T-helper 22 cell (primary cell): Measurements from ENCODE around the gene PDE6A.

Experiments used
- DNase-seq: peaks from one replicate; pipeline ENCODE4 v3.0.0-alpha.2; 2020; ENCODE audit warnings: low read depth

Gene PDE6A

DNA sequence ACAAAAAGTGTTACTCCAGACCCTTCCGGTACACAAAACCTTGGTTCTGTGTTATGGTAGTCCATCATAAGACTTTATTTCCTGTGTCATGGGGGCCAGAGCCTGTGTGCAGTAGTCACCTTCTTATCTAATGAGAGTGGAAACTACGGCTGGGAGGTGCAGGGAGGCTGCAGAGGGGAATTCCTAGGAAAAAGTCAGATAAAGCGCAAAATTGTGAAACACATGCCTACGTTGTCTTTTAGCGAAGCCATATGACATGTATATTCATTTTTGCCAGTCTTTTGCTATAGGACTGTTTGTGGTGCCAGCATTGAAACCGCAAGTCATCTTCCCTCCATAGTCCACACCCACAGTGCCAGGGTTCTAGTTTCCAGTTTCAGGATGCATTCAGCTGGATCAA, 133.7 kb downstream of the PDE6A start:
- no peak for DNase-seq

DNA sequence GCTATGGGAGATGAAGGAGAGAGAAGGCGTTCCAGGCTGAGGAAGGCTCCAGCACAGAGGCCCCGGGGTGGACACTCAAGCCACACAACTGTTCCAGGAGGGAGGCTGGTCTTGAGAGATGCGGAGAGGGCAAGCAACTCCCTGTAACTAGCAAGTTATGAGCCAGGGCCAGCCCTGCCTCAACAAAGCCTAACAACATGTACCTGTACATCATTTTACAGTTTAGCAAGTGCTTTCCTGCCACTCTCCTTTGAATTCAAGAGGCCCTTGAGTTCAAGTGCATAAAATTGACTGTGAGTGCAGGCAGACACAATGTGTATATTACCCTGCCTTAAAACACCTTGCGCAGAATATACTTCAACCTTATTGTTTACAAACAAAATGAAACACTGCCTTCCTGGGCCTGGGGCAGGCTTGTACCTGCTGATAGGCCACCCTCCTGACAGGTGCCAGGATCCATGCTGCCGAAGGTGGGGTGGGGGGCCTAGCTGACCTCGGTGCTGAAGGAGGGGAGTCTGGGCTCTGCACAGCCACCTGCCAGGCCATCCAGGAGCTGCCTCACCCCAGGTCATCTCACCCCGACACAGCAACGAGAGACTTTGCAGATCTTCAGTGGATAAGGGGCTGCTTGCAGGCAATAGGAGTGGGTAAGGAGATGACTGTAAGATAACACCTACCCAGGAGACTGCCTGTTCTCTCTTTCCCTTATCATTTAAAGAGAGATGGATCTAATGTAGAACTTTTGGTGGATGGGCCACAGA, 134.5 kb downstream of the PDE6A start:
- DNase-seq: no peak

DNA sequence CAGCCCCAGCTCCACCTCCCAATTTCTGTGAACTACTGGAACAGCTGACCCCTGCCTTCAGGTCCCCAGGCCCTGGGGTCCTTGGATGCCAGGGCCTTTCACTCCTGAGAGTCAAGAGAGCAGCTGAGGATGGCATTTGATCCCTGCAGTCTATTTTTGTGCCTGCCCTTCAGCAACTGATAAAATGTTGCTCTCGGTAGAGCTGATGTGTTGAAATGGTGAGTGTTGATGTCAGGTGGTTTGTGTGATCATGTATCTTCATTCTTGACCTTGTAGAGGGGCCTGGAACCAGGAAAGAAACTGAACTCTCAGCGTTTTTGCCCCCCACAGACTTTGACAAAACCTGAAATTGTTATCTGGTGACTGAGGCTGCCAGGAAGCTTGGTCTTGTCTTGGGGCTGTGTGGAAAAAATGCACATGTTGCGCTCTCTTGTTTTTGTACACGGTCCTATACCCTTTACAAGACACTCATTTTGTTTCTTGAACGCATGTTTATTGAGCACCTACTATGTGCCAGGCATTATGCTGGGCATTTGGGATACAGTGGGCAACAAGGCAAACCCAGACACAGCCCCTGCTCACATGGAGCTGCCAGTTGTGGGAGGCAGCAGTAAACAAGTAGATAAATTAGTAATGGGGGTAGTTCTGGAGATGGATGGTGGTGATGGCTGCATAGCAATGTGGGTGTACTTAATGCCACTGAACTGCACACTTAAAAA, 136.2 kb downstream of the PDE6A start:
- no peak for DNase-seq
